Measurements from ENCODE around the gene PPP1R7. TPM values are rescaled to one million over a fixed set of nuclear protein-coding genes. Genes with fewer than 3 reads are reported as not detected.

PPP1R7 gene
- total RNA-seq, 1 experiment from 2014 or later: 45.4 TPM

DNA sequence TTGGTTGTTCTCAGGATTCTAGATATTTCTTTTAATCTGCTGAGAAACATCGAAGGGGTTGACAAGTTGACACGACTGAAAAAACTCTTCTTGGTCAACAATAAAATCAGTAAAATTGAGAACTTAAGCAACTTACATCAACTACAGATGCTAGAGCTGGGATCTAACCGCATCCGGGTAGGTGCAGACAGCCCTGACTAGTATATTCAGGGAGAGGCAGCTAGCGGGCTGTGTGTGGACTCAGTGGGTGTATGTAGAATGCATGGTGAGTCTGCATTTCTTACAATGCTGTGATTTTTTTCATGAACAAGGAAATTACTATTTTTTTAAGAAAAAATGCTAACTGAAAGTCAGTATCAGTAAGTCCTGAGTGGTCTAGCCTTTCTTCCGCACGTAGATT lies 10.1 kb downstream of the PPP1R7 start (continued):
- TF ChIP-seq ZFX (IDR thresholded peaks at IDR 0.05) (no peak), JUND (IDR thresholded peaks at IDR 0.05) (no peak), CEBPB (IDR thresholded peaks at IDR 0.05; ENCODE audit: low read depth) (no peak)

DNA sequence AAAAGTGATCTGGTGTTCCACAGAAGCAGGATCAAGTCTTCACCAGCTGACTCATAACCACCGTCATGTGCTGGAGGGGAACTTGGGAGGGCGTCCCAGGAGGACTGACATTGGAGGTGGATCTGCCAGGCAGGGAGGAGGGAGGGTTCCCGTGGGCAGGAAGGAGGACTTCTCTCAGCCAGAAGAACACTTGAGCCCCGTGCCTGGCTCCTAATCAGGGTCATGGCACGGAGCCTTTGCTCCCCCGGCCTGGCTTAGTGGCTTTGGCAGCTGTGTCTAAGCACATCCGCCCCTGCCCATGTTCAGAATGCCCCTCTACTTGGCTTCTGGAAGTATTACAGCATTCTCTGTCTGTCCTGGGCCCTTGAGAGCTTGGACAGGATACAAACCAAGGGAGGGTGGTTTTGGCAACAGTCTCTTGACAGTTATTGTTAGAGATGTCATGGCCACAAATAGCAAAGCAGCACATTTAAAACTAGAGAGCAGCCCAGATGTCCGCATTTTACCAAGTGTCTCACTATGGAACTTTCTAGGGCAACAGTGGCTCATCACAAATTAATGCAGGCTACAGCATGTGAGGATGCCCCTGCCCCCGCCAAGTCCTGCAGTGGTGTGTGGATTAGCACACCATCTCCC lies 11.5 kb downstream of the PPP1R7 start:
- no peaks in the 10 kb centered on the region for H3K79me2 ChIP-seq (ENCODE audit: insufficient read depth, low read length)
- POLR2A ChIA-PET: no interaction called here
- no peaks in the 10 kb centered on the region for H4K20me1 ChIP-seq (ENCODE audit: insufficient read depth)
- RAD21 ChIA-PET (ENCODE audit: low non-redundant PET in 1 of 2, low total read pairs in 2 of 2, uncharacterized antibody in 2 of 2, unreplicated experiment in 2 of 2): no interaction called here
- intact Hi-C loops (cut with micrococcal nuclease): no loop called here
- H3K36me3 ChIP-seq (ENCODE audit: control insufficient read depth in 1 of 2, insufficient read depth in 2 of 2, low read length in 2 of 2): peaks cover 8 to 15% of the 10 kb centered on the region in 2 experiments; a peak in 3 of 4 replicates
- ATAC-seq (no peak), DNase-seq (ENCODE audit: low read depth, low spot score) (no peak)
- CTCF ChIA-PET: no interaction called here
- H3K27ac ChIP-seq (ENCODE audit: low read depth, low read length): no peak overlapping the region
- no peak overlapping the region for H3K9ac ChIP-seq (ENCODE audit: low read length)
- no TSS peak for BruUV-seq (replicated peaks)
- no peaks in the 10 kb centered on the region for H3K9me3 ChIP-seq (ENCODE audit: control insufficient read depth in 1 of 2, insufficient read depth in 1 of 2, low read depth in 1 of 2, low read length in 2 of 2)
- H3K4me2 ChIP-seq (ENCODE audit: low read length): no peak overlapping the region
- no peaks in the 10 kb centered on the region for H3K9me2 ChIP-seq (ENCODE audit: insufficient read depth)
- H3K4me1 ChIP-seq (ENCODE audit: control insufficient read depth in 1 of 2, insufficient read depth in 2 of 2, low read length in 2 of 2): peaks cover 0 to 5% of the 10 kb centered on the region in 2 experiments; a peak in 2 of 4 replicates
- H2AFZ ChIP-seq (ENCODE audit: low read depth, low read length, poor library complexity, severe bottlenecking): no peak overlapping the region
- H3K4me3 ChIP-seq (replicated peaks in 1 of 2; ENCODE audit: low read depth in 1 of 2, low read length in 2 of 2): no peak overlapping the region
- H3K27me3 ChIP-seq (ENCODE audit: insufficient read depth, low read length): no peaks in the 10 kb centered on the region
- TF ChIP-seq, protein P1, sequence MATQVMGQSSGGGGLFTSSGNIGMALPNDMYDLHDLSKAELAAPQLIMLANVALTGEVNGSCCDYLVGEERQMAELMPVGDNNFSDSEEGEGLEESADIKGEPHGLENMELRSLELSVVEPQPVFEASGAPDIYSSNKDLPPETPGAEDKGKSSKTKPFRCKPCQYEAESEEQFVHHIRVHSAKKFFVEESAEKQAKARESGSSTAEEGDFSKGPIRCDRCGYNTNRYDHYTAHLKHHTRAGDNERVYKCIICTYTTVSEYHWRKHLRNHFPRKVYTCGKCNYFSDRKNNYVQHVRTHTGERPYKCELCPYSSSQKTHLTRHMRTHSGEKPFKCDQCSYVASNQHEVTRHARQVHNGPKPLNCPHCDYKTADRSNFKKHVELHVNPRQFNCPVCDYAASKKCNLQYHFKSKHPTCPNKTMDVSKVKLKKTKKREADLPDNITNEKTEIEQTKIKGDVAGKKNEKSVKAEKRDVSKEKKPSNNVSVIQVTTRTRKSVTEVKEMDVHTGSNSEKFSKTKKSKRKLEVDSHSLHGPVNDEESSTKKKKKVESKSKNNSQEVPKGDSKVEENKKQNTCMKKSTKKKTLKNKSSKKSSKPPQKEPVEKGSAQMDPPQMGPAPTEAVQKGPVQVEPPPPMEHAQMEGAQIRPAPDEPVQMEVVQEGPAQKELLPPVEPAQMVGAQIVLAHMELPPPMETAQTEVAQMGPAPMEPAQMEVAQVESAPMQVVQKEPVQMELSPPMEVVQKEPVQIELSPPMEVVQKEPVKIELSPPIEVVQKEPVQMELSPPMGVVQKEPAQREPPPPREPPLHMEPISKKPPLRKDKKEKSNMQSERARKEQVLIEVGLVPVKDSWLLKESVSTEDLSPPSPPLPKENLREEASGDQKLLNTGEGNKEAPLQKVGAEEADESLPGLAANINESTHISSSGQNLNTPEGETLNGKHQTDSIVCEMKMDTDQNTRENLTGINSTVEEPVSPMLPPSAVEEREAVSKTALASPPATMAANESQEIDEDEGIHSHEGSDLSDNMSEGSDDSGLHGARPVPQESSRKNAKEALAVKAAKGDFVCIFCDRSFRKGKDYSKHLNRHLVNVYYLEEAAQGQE (IDR thresholded peaks at IDR 0.05; ENCODE audit: low read depth): no peak
- TF ChIP-seq CBX3 (IDR thresholded peaks at IDR 0.05; ENCODE audit: low read depth): no peak
- no peak for TF ChIP-seq ZNF274 (IDR thresholded peaks at IDR 0.05; ENCODE audit: low read depth, low read length)
- no peak for TF ChIP-seq SP1 (IDR thresholded peaks at IDR 0.05; ENCODE audit: low read depth)
- no peak for TF ChIP-seq TCF7L2 (IDR thresholded peaks at IDR 0.05; ENCODE audit: borderline replicate concordance, extremely low read depth, insufficient read depth, insufficient read length)
- no peak for TF ChIP-seq ZFX (IDR thresholded peaks at IDR 0.05)
- no peak for TF ChIP-seq POLR2AphosphoS5 (IDR thresholded peaks at IDR 0.05; ENCODE audit: low read depth, low read length)
- no peak for TF ChIP-seq ELF1 (IDR thresholded peaks at IDR 0.05; ENCODE audit: borderline replicate concordance, low read depth)
- no peak for TF ChIP-seq JUND (IDR thresholded peaks at IDR 0.05)
- no peak for TF ChIP-seq RAD21 (IDR thresholded peaks at IDR 0.05; ENCODE audit: low read depth)
- TF ChIP-seq, protein P2, sequence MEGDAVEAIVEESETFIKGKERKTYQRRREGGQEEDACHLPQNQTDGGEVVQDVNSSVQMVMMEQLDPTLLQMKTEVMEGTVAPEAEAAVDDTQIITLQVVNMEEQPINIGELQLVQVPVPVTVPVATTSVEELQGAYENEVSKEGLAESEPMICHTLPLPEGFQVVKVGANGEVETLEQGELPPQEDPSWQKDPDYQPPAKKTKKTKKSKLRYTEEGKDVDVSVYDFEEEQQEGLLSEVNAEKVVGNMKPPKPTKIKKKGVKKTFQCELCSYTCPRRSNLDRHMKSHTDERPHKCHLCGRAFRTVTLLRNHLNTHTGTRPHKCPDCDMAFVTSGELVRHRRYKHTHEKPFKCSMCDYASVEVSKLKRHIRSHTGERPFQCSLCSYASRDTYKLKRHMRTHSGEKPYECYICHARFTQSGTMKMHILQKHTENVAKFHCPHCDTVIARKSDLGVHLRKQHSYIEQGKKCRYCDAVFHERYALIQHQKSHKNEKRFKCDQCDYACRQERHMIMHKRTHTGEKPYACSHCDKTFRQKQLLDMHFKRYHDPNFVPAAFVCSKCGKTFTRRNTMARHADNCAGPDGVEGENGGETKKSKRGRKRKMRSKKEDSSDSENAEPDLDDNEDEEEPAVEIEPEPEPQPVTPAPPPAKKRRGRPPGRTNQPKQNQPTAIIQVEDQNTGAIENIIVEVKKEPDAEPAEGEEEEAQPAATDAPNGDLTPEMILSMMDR (IDR thresholded peaks at IDR 0.05 in 2 of 3, conservative IDR thresholded peaks at IDR 0.05 in 1 of 3; ENCODE audit: borderline replicate concordance in 1 of 3, insufficient read depth in 1 of 3, low read depth in 2 of 3, low read length in 2 of 3): no peak
- no peak for TF ChIP-seq EGR1 (IDR thresholded peaks at IDR 0.05; ENCODE audit: low read depth)
- TF ChIP-seq, protein P3, sequence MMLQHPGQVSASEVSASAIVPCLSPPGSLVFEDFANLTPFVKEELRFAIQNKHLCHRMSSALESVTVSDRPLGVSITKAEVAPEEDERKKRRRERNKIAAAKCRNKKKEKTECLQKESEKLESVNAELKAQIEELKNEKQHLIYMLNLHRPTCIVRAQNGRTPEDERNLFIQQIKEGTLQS (IDR thresholded peaks at IDR 0.05): no peak
- TF ChIP-seq SIN3A (IDR thresholded peaks at IDR 0.05; ENCODE audit: low read depth): no peak
- no peak for TF ChIP-seq CEBPB (IDR thresholded peaks at IDR 0.05; ENCODE audit: low read depth)
- TF ChIP-seq FOSL1 (IDR thresholded peaks at IDR 0.05; ENCODE audit: low read depth): no peak
- no peak for TF ChIP-seq YY1 (IDR thresholded peaks at IDR 0.05; ENCODE audit: extremely low read depth, insufficient replicate concordance, low read depth, low read length)
- no peak for TF ChIP-seq POLR2A (IDR thresholded peaks at IDR 0.05; ENCODE audit: borderline replicate concordance, extremely low read depth, insufficient read depth, insufficient read length)
- TF ChIP-seq EZH2 (IDR thresholded peaks at IDR 0.05): no peak
- no peak for TF ChIP-seq EZH2phosphoT487 (IDR thresholded peaks at IDR 0.05; ENCODE audit: borderline replicate concordance)

Data from HCT116 (cell line).